DMS53 treated with DMSO at 0.1 percent for 48 hours (cell line): ENCODE data around the gene EHD4.

ENCODE experiments used
- DNase-seq: peaks from one replicate; lab custom pipeline; 2025; ENCODE audit not compliant: unreplicated experiment; lab: John Stamatoyannopoulos, UW

Gene EHD4

DNA sequence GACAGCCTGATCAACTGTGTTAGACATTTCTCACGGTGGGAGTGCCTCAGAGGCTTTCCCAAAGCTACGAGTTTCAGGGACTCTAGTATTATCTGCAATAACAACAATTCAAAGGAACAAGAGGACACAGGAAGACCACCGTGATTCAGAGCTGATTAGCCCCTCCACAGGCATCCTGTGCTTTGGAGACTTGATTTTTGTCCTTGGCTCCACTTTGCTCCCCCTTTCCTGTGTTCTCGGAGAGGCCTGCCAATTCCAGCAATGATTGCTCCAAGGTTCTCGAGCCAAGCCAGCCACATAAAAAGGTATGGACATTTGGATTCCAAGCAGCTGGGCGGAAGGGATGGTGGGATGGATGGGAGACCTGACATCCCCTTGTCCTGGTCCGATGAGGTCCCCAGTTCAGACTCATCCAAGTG, 14.3 kb downstream of the EHD4 start:
- no peak for DNase-seq

DNA sequence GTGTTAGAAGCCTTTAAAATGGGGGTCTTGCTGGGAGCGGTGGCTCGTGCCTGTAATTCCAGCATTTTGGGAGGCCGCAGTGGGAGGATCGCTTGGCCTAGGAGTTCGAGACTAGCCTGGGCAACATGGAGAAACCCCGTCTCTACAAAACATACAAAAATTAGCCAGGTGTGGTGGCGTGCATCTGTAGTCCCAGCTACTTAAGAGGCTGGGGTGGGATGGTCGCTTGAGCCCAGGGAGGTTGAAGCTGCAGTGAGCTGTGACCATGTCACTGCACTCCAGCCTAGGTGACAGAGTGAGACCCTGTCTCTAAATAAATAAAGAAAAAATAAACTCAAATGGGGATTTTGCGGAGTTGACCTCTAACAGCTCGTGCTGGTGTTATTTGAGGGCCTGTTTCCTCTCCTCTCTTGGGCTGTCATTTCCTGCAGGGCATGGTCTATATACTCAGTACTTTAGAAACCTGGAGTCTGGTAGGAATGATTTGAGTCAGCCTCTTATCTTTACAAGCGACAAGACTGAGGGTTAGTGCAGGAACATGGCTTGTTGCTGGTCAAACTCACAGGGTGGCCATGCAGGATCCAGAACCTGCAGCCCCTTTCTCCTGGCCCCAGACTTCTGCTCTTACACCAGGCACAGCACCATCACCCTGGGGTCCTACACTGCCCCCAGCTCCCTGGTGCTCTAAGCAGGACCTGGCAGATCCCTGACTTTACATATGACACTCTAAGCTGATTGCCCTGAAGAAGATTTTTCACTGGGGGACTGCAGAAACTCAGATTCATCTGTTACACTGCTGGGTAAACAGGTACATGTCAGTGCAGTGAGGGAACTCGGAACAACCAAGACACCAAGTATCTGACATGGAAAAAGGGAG, 15.1 kb downstream of the EHD4 start:
- DNase-seq: no peak

DNA sequence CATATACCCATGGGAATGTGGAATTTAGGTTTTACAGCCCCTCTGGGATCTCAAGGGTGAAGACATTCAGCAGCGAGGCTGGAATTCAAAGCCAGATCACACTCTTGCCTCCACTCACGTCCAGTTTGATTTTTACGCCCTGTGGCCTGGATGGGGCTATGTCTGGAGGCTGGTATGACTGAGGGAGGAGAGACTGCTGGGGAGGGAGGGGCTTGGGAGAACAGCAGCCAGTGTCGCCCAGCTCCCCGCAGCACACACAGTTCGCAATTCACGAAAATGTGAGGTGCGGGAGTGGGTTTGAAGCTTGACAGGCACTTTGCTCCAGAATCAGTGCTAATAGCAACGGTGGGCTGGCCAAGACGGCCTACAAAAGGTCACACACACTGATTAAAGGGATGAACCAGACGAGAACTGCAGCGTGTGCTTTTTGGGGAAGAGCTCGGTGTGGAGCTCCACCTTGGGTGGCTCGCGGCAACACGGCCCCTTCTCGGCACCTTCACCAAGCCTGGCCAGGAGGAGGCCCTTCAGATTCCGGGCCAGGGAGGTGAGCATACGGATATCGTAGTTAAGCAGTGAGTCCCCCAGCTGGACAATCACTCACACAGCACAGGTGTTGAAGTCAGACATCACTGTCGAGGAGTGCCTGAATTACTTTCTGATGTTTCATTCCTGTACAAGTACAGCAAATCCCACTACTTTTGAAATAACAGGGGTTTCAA, 16.4 kb downstream of the EHD4 start:
- no peak for DNase-seq

DNA sequence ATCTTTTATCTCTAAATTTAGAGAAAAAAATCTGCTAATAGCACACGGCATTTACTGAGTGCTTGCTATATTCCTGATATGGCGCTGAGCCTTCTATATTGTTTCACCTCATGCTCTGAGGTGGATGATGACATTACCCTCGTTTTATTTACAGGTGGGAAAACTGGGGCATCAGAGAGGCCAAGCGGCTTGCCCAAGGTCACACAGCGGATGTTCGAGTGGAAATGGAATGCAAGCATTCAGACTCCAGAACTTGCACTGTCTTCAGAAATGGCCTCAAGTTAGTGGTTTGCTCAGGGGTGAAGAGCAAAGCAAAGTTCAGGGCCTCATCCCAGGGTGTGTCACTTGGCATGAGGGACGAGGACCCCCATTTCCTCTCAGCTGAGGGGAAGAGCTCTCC, 17.3 kb downstream of the EHD4 start:
- no peak for DNase-seq

DNA sequence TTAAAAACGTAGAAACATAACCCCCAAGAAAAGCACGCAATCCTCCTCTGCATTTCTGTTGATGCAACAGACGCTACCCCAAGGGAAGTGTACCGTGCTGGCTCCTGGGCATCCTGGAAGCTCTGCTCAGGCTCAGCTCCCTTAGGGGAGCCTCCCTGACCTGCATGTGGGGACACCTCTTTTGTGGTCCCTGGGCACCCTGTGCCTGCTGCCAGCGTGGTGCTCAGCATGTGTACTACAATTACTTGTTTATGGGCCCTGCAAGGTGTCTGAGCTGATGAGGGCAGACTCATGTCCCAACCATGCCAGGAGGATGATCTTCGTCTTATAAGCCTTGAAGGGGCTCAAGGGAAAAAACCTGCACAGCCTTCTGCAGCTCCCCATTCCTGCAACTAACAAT, 18.3 kb downstream of the EHD4 start:
- no peak for DNase-seq

DNA sequence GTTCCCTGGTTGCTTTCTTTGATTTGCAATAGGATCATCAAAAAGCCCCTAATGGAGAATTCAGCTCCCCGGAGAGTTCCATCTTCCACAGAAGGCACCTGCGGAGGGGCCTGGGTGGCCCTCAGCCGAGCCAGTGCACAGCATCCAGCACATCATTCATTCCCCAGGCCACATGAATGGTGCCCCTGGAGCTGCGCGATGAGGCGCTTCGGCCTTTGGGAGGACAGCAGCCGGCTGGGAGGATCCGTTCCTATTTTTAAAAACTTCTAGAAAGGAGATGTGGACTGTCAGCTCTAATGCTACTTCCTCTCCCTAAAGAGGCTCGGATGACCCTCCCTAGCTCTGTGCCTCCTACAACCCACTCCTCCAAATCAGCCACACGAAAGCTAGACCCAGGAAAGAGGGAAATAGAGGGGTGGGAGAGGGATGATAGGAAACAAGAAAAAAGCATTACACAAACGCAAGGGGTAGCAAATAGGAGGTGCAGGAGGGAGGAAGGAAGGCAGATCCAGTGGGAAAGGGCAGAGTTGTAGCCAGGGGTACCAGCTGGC, 20.3 kb downstream of the EHD4 start:
- no peak for DNase-seq

DNA sequence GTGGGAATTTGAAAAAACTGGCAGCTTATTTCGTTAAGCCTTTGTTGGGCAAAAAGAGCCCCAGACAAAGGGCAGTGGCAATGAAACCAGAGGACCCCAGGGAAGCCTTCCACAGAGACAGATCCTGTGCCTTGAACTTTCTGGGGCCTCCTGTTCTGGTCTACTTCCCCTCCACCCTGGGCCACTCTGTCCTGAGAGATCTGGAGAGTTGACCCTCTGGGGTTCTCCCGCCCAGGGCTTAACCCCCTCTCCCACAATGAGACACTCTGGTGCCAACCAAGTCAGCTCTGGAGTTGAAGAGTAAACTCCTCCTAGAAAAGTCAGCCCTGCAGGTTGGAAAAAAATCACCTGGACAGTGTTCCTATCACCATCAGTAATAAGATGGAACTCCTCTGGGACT, 20.8 kb downstream of the EHD4 start:
- no peak for DNase-seq

DNA sequence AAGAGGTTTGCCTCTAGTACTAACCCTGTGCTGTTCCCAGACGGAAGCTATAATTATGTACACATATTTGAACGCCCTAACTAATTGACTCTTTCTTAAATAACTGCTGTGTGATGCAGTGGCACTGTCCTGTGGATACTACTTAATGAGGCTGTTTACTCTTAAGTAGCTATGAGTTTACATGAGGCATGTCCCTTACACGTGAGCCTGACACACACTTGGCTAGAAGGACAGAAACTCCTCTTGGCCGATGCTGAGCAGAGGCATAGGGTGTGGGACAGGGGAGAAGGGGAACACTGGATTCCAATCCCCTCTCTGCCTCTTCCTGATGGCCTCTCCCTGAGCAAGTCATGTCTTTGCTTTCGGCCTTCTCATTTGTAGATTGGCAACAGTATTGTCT, 21.9 kb downstream of the EHD4 start:
- no peak for DNase-seq

DNA sequence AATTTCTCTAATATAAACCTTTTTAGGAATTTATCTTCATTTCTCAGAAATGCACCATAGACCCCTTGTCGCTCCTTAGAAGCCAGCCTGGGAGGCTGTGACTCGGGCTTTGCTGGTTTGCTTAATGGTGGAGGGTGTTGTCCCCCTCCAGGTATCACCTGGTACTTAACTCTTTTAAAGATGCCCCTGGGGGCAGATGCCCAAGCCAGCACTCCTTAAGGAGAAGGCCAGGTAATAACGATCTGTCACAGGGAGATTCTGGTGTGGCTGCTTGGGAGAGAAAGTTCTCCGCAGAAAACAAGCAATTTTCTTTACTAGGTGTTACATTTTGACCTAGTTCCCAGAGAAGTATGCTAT, 22.3 kb downstream of the EHD4 start:
- no peak for DNase-seq

DNA sequence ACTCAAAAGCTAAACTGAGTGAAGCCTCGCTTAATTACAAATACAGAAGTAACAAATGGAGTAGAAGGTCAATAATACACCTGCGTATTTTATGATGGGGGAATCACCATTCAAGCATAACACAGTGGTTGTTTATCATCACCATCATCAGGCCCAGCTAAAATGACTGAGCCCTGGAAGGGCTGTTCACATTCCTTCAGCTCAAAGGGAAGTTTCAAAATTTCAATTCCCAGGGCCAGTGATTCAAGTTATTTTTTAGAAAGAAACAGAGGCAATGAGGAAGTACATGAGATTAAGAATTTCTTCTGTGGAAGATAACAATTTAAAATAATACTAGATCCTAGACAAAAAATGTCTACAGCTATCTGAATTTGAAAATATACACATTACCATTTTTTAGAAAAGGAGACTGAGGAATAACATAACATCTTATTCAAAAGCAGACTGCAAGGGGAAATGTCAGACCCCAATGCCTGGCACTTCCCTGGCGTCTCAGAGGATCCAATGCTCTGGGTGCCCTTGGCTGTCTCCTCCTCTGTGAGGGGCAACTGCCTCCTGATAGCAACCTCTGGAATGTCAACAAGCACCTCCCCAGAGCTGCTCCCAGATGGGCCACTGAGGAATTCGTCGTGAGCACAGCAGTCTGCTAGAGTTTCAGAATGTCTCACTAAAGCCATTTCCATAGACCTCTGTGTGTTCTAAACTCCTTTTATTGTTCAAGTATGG, 22.8 kb downstream of the EHD4 start:
- no peak for DNase-seq

DNA sequence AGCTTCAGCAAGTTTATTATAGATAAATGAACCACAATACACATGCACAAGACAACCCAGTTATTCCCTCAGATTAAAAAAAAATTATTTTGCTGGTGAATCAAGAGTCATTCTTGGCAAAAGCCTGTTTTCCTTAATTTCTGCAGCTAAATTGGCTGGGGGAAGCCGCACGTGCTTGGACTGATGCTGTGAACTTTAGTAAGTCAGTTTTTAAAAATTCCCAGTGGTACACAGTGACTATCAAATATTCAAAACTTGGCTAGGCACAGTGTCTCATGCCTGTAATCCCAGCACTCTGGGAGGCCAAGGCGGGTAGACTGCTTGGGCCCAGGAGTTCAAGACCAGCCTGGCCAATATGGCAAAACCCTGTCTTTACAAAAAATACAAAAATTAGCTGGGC, 23.9 kb downstream of the EHD4 start:
- no peak for DNase-seq

DNA sequence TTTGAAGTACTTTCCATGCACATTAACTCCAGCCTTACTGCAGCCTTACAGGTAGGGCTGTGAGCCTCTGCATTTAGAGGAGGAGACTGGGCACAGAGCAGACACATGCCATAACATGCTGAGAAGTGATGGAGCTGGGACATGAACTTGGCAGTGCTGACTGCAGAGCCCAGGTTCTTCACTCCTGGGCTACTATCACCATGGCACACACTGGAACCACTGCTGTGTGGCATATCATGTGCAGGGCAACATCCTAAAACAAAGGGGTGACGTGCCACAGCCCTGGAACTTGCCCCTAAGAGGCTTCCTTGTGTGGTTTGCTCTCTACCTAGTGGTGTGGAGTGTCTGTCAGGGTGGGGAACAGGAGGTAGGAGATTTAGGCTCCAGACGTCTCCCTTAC, 25.4 kb downstream of the EHD4 start:
- DNase-seq: no peak

DNA sequence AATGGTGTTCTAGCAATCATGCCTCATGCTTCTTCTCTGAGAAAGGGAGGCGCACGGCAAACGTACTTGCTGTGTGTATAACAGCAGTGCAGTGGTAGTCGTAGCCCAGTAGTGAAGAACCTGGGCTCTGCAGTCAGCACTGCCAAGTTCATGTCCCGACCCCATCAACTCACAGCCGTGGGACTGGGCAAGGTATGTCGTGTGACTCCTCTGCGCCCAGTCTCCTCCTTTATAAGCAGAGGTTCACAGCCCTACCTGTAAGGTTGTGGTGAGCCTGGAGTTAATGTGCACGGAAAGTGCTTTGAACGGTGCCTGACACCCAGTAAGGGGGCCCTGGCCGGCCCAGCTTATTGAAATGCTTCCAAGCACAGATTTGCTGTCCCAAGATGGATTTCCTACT, 26.6 kb downstream of the EHD4 start:
- no peak for DNase-seq

DNA sequence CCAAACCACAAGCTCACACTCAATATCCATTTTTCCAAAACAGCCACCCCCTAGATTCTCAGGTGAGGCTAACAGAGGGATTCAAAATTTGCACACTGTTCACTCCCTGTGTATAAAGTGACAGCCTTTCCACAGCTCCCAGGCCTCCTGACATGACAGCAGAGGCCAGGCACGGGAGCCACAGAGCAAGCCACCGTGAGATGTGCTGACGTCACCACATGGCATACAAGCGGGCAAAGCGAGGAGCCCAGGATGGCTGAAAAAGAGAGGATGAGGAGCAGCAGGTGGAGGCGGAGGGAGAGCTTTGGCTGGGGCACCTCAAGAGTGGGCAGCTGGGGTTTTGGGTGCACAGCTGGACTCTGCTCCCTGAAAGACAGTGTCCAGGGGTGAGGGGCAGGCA, 27.1 kb downstream of the EHD4 start:
- DNase-seq: no peak

DNA sequence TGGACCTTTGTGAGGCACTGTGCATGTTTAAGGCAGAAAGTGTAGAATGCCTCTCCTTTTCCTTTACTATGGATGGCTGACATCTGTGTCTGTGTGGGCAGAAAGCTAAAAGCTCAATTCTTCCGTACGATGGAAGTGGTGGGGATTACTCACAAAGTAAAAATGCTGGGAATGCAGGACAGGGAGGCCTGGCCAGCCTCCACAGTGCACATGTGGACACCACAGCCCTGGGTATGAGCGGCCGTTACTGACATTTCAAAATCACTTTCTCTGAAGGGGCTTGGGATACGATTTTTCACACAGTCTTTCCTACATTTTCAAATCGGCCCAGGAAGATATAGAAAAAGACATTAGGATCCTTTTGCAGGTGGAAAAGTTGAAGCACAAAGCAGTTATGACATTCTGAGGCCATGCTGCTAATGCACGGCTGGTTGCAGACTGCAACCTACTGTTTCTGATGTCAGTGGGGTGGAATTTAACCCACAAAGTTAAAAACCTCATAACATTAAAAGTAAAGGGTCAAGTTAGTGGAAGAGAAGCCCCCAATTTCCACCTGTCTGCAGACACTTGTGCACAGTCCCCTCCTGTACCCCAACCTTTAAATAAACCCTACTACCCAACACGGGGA, 27.9 kb downstream of the EHD4 start:
- DNase-seq: no peak

DNA sequence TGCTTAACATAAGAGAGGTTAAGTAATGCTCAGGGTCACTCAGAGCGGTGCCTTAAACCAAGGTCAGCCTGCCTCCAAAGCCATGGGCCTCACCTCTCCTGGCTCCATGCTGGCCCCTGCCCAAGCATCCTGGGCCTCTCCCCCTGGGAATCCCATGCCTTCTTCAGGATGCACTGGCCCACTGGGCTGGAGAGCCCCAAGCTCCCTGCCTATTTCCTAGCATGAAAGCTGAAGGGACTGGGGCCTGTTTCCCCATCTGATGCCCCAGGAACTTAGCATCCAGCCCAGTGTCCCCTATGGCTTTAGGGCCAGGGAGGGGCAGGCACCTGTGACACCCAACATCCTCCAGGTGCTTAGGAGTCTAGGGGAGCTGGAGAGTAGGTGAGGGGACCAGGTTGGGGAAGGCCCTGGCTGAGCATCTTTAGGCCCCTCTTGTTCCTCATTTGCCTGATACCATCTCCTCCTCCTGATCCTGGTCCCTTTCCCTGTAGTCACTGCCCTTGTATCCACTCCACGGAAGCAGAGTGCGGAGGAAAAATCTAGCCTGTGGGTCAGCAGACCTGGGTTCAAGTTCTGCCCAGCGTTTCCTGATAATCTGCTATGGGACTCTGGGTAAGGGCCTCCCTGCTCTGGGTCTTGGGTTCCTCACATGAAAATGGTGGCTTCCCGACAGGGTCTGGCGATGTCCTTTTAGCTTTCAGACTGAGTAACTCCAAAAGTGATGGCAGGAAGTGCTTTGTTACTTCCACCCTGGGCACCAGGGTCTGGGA, 28.6 kb downstream of the EHD4 start:
- DNase-seq: no peak

DNA sequence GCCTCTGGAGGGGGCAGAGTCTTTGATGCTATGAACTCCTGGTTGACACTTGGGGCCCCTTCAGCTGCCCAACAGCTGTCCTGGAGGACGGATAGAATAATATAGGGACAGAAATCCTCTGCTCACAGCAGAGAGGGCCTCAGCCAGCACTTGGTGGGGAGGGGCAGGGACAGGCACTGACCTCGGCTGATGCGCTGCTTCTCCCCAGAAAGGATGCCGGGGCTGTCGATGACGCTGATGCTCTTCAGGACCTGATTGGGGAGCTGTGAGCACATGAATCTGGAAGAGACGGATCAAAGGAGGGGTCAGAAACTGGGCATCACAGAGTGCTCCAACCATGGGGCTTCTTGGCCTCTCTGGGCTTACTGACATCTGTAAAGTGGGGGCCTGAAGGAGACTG, 29.5 kb downstream of the EHD4 start:
- no peak for DNase-seq

DNA sequence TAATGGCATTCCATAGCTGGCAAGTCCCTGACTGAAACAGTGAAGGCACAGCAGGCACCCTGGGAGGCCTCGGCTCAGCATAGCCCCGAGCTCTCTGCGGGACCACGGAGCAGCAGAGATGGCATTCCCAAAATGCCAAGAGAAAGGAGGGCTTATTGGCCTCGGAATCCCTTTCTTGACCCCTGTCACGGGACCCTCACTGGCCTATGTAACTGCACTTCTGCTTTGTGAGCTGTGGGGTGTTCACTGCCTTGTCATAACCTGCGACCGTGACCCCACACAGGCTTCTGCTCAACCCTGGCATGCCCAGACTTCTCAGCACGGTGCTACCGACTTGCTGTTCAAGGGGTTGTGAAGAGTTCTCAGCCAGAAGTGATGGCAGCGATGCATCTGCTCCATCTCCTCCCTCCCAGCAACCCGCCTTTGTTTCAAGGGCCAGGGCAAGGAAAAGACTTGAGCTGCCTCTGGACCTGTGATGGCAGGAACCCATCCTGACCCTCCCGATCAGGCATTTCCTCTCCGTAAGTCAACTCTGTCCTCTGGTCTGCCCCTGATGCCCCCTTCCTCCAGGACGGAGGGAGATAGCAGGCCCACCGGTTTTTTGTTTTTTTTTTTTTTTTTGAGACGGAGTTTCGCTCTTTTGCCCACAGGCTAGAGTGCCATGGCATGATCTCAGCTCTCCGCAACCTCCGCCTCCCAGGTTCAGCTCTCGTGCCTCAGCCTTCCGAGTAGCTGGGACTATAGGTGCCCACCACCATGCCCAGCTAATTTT, 30.5 kb downstream of the EHD4 start:
- DNase-seq: no peak

DNA sequence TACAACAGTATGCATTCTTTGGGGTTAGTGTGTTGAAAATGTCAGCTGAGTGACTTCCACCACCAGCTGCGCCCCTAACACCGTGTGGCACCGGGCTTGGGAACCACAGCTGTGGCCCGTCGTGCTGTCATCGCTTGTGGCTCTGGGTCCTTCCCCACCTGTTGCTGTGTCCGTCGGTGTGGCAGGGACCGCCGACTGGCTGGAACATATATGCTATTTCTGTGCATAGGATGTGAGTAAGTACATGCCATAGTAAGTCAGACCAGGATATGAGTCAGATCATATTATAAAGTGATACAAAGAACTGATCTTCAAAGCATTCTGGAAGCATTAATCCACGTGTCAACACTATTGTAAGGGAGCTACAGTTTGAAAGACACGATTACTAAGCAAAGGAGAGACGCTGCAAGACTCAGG, 31.9 kb downstream of the EHD4 start:
- DNase-seq: peak; percentile 65

DNA sequence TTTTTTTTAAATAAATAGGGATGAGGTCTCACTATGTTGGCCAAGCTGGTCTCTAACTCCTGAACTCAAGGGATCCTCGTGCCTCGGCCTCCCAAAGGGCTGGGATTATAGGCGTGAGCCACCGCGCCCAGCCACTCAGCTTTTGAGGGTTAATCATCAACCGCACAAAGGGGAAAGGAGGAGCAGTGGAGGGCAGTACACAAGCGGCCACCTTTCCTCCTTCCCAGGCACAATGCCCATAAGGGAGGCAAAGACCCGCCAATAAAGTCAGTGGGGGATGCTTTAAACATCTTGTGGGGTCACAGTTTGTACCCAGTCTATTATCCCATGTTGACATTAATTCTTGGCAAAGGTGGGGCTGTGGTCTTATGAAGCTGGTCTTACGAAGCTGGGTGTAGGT, 32.4 kb downstream of the EHD4 start:
- no peak for DNase-seq
